GM12873 (cell line): Measurements from ENCODE around the gene LHFPL6.

Source experiments
- TF ChIP-seq, protein P1 (sequence below): IDR thresholded peaks from 2 replicates; pipeline ENCODE4 v1.5.1; 2012; ENCODE audit warnings: low read depth, mild to moderate bottlenecking, moderate library complexity, low read length, control low read depth; ENCODE audit not compliant: insufficient read depth; ENCODE audit errors: missing control alignments

LHFPL6 gene

DNA sequence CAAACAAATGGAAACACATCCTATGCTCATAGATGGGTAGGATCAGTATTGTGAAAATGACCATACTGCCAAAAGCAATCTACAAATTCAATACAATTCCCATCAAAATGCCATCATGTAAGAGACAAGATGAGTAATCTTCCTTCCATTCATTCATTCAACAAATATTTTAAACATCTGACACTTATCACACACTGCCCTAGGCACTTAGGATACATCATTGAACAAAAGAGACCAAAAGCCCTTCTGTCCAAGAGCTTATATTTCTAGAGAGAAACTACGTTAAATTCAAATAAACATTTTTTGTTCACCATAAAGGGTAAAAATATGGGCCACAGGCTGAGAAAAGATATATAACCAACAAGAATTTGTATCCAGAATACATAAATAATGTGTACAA, 20.5 kb upstream of the LHFPL6 start:
- TF ChIP-seq, protein P1, sequence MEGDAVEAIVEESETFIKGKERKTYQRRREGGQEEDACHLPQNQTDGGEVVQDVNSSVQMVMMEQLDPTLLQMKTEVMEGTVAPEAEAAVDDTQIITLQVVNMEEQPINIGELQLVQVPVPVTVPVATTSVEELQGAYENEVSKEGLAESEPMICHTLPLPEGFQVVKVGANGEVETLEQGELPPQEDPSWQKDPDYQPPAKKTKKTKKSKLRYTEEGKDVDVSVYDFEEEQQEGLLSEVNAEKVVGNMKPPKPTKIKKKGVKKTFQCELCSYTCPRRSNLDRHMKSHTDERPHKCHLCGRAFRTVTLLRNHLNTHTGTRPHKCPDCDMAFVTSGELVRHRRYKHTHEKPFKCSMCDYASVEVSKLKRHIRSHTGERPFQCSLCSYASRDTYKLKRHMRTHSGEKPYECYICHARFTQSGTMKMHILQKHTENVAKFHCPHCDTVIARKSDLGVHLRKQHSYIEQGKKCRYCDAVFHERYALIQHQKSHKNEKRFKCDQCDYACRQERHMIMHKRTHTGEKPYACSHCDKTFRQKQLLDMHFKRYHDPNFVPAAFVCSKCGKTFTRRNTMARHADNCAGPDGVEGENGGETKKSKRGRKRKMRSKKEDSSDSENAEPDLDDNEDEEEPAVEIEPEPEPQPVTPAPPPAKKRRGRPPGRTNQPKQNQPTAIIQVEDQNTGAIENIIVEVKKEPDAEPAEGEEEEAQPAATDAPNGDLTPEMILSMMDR = no peak

DNA sequence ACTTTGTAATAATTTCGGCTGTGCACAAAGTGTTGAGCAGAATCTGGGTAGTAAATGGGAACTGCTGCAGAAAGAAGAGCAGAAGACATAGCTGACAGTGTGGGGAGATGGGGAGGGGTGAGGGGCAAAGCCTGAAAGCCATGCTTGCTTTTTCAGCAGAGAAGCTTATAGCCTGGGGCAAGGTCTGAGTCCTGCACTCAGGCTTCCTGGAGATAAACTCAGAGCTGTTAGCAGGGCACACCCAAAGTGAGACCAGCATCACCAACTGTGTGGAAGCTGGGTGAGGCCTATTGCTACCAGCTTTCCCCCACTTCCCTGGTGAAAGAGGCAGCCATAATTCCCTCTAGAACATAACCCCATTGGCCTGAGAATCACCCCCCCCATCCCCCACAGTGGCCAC, 15.6 kb upstream of the LHFPL6 start:
- TF ChIP-seq, protein P1 = no peak

DNA sequence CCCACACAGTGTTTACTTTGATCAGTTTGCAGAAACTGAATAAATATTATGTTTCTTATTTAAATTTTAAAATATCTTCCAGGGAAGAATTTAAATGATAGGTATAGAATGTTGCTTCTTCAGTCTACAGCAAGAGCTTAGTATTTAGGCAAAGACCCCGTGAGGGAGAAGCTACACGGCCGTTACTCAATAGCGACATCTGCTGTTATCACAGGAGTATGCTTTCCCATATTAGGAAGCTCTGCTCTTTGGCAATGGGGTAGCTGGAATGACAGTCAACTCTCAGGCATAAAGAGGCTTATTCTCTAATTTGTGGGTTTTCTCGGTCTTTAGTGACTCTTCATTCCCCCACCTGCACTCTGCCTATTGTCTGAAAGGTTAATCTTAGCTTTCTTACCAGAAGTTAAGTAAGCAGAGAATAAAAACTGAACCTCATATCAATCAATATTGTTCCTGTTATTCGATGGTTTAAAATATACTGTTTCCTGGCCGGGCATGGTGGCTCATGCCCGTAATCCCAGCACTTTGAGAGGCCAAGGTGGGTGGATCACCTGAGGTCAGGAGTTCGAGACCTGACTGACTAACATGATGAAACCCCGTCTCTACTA, 13.2 kb upstream of the LHFPL6 start:
- TF ChIP-seq, protein P1 = peak; percentile 93

DNA sequence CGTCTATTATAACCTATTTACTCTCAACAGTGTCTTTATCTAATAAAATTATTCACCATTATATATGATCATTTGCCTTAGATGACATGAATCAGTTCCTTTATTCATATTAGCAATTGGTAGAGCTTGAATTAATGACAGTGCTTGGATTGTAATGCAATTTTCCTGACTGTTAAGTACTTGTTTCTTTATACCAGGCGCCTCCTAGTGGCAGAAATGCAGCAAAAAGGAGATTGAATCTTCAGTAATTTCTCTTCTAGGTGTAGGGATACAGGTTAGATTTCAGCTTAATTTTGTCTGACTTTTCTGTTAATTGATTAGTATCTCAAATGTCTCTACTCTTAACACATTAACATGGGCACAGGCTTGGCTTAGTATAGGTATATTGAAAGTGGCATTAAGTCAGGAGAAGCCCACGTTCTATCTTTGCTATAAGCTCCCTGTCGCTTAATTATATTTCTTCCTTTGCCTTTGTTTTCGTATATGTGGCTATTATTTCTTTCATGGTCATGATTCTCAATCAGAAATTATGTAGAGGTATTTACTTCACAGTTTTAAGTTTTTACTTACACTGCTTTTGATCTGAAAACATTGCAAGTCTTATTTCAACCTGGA, 9.1 kb upstream of the LHFPL6 start:
- TF ChIP-seq, protein P1 = peak; percentile 71

DNA sequence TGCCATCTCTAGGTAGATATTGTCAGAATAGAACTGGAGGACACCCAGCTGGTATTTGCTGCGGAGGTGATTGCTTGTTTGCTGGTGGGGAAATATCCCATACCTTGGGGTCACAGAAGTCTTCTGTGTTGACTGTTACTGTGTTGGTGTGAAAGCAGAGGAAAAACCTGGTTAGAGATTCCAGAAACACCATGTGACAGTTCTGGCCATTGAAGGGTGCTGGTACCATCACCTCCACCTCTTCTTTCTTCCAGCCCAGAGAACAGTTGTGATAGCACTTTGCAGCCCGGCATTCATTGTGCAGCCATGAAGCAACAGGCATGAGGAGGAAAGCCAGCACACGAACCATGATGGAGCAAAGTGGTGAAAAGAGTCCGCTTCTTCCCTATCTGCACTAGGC, 4.9 kb upstream of the LHFPL6 start:
- TF ChIP-seq, protein P1 = no peak

DNA sequence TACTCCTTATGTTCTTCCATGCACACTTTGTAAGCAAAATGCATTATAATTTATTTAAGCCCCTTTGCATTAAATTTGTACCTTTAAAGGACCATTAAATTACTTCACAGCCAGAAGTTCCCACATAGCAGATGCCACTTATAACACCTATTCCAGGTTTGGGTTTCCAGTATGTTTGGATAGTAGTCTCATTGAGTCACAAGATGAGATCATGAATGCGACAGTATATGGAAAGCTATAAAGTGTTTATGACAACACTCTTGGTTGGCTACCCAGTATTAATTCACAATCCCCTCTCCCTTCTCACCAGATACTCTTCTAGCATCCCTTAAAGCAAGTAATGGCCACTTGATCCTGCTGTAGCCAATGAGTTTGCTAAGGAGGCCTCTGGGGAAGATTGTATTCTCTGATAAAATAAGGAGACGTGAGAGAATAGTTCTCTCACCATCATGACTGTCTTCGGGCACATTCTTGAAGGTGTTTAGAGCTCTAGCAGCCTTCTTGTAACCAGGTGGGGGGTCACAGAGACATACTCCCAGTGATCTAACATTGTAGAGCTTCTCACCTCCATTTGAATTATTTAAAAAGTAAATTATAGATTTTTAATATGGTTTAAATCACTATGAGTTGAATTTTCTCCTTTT, 2.8 kb upstream of the LHFPL6 start:
- TF ChIP-seq, protein P1 = no peak

DNA sequence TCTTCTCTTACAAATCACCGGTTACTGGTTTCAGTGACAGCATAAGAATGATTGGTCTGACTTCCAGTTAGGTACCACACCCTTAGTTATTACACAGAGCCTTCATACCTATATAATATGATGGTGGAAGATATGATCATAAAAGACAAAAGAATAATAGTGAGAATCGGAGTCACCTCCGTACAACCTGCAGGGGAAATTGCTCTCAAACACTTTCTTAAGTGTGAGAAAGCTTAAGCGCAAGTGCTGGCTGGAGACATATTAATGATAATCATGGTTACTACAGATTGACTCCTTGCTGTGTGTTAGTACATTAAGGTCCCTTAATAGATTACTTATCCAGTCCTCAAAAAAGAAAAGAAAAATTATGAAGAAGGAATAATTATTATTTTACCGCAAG, 1.8 kb upstream of the LHFPL6 start:
- TF ChIP-seq, protein P1 = no peak
